Panc1 (cell line): ENCODE data around the gene CALML4.

Experiments used
- CTCF ChIP-seq: fragments of 450-650 bp; IDR thresholded peaks from 2 replicates; pipeline ENCODE4 v1.5.1; 2017; ENCODE audit warnings: mild to moderate bottlenecking
- POLR2AphosphoS5 ChIP-seq: IDR thresholded peaks from 2 replicates; pipeline ENCODE4 v1.6.1; 2012; ENCODE audit warnings: mild to moderate bottlenecking, low read depth, low read length, moderate library complexity
- REST ChIP-seq, 2 experiments: IDR thresholded peaks; 2 replicates each; pipeline ENCODE4 v1.6.1; 2011 to 2012; ENCODE audit warnings: low read depth in 2 of 2, control low read depth in 1 of 2, low read length in 1 of 2, mild to moderate bottlenecking in 1 of 2, moderate library complexity in 1 of 2; ENCODE audit not compliant: insufficient read depth in 1 of 2
- SIN3A ChIP-seq: IDR thresholded peaks from 2 replicates; pipeline ENCODE4 v1.6.1; 2012; ENCODE audit warnings: low read depth, mild to moderate bottlenecking, low read length, moderate library complexity, borderline replicate concordance; ENCODE audit not compliant: insufficient read depth

- TF ChIP-seq CTCF (no peak), POLR2AphosphoS5 (no peak), SIN3A (no peak), REST (IDR thresholded peaks at IDR 0.05; ENCODE audit: insufficient read depth in 1 of 2, low read depth in 2 of 2, low read length in 1 of 2) (no peak)
Observed at GRCh38 chr15:68192117-68192516, 13.0 kb downstream of the CALML4 start.
